OCI-LY7 (cell line): ENCODE results near the gene GALNTL6. TPM values are rescaled to one million over a fixed set of nuclear protein-coding genes. Genes with fewer than 3 reads are reported as not detected.

Experiments
- BruUV-seq: library from RNA; stranded (reverse); fragments of 400-500 nt; replicated peaks from 2 replicates; lab custom pipeline; 2021; lab: Mats Ljungman, UMichigan
- CTCF ChIA-PET: fragments of 300-600 bp; sonication (Branson Sonifier 250); formaldehyde crosslinking; loops from one replicate; lab custom pipeline; 2022; ENCODE audit warnings: antibody characterized with exemption; ENCODE audit not compliant: unreplicated experiment; lab: Charles Lee
- POLR2A ChIA-PET: fragments of 300-600 bp; sonication (Branson Sonifier 250); formaldehyde crosslinking; loops from one replicate; lab custom pipeline; 2022; ENCODE audit warnings: antibody characterized with exemption; lab: Charles Lee
- DNase-seq: peaks from one replicate; pipeline ENCODE4 v3.0.0-alpha.2; 2015; ENCODE audit warnings: low spot score
- H2AFZ ChIP-seq: fragments of 200-600 bp; sonication (generic), shearing (Covaris generic); 2 replicates; pipeline ENCODE4 v1.6.1; 2014; ENCODE audit warnings: mild to moderate bottlenecking, antibody characterized with exemption, low read length, moderate library complexity
- H3K27ac ChIP-seq: fragments of 200-600 bp; sonication (generic); 2 replicates; pipeline ENCODE4 v1.5.1; 2014; ENCODE audit warnings: mixed run types, low read depth, mild to moderate bottlenecking, moderate library complexity, low read length, inconsistent platforms; ENCODE audit not compliant: poor library complexity, severe bottlenecking
- H3K36me3 ChIP-seq: fragments of 200-600 bp; sonication (generic); 2 replicates; pipeline ENCODE4 v1.6.1; 2014; ENCODE audit warnings: mild to moderate bottlenecking, antibody characterized with exemption, low read length, moderate library complexity, mixed read lengths; ENCODE audit not compliant: insufficient read depth
- H3K4me1 ChIP-seq: fragments of 200-600 bp; sonication (generic); 2 replicates; pipeline ENCODE4 v1.5.1; 2014; ENCODE audit warnings: mild to moderate bottlenecking, low read length; ENCODE audit not compliant: insufficient read depth, poor library complexity, severe bottlenecking
- H3K4me2 ChIP-seq: fragments of 200-600 bp; sonication (generic); 2 replicates; pipeline ENCODE4 v1.6.1; 2014; ENCODE audit warnings: mild to moderate bottlenecking, low read length
- H3K4me3 ChIP-seq: fragments of 200-600 bp; sonication (generic); 2 replicates; pipeline ENCODE4 v1.5.1; 2014; ENCODE audit warnings: mild to moderate bottlenecking, low read depth, low read length; ENCODE audit not compliant: poor library complexity, severe bottlenecking
- H3K79me2 ChIP-seq: fragments of 200-600 bp; sonication (generic); 2 replicates; pipeline ENCODE4 v1.6.1; 2016; ENCODE audit warnings: low read depth, mild to moderate bottlenecking, low read length, moderate library complexity, mixed read lengths; ENCODE audit not compliant: insufficient read depth
- H3K9me2 ChIP-seq: fragments of 200-600 bp; sonication (generic); 2 replicates; pipeline ENCODE4 v1.6.1; 2016; ENCODE audit warnings: mild to moderate bottlenecking, low read length, mixed read lengths; ENCODE audit not compliant: insufficient read depth
- H3K9me3 ChIP-seq: fragments of 200-600 bp; sonication (generic); 2 replicates; pipeline ENCODE4 v1.6.1; 2014; ENCODE audit warnings: mild to moderate bottlenecking, mixed run types, low read length, mixed read lengths
- H4K20me1 ChIP-seq: fragments of 200-600 bp; sonication (generic); 2 replicates; pipeline ENCODE4 v1.6.1; 2014; ENCODE audit warnings: mild to moderate bottlenecking, antibody characterized with exemption, low read length, moderate library complexity, mixed read lengths; ENCODE audit not compliant: insufficient read depth
- CTCF ChIP-seq: fragments of 200-600 bp; sonication (generic); conservative IDR thresholded peaks from 2 replicates; pipeline ENCODE4 v1.5.1; 2014; ENCODE audit warnings: mild to moderate bottlenecking, antibody characterized with exemption, low read length, moderate library complexity, mixed read lengths
- EZH2phosphoT487 ChIP-seq: fragments of 200-600 bp; sonication (generic); IDR thresholded peaks from 2 replicates; pipeline ENCODE4 v1.6.1; 2018; ENCODE audit warnings: low read depth, borderline replicate concordance, mild to moderate bottlenecking, mixed run types, antibody characterized with exemption, low read length, moderate library complexity, mixed read lengths
- intact Hi-C: fragments of 100-400 bp; cut with micrococcal nuclease; formaldehyde crosslinking; loops from one replicate; pipeline ENCODE4 v1.10.0; 2022; ENCODE audit not compliant: unreplicated experiment
- total RNA-seq, 2 experiments: library from RNA; depleted of rRNA in 1 of 2; stranded (reverse); fragments of >200 nt in 1 of 2; shearing (Covaris generic) in 1 of 2; gene quantifications; 2 replicates each; pipeline ENCODE4 v1.2.3, GENCODE V29; 2014 to 2022

The GALNTL6 gene
- total RNA-seq, 2 experiments from 2014 or later: not detected

GRCh38 chr4:172543249-172543648 lies 730.0 kb downstream of the GALNTL6 start:
- Histone ChIP-seq H3K4me2 (no peak overlapping the region), H3K9me3 (no peaks in the 10 kb centered on the region), H3K36me3 (no peaks in the 10 kb centered on the region), H3K4me1 (peaks cover 46% of the 10 kb centered on the region), H2AFZ (0 out of 2 replicates have a peak overlapping the region, but pooled peaks have one; percentile 9), H3K79me2 (no peaks in the 10 kb centered on the region), H3K4me3 (no peak overlapping the region), H4K20me1 (no peaks in the 10 kb centered on the region), H3K27ac (no peak overlapping the region), H3K9me2 (no peaks in the 10 kb centered on the region)
- ChIA-PET CTCF (interaction anchor here (0.8 kb wide), 1 partner anchor 27 kb away, joined by 3 read pairs; no protein-coding TSS in a partner anchor), POLR2A (interaction anchor here (1.2 kb wide), 1 partner anchor 9 kb away, joined by 3 read pairs; no protein-coding TSS in a partner anchor)
- intact Hi-C loops: no loop called here
- peak; percentile 17 for DNase-seq
- TF ChIP-seq EZH2phosphoT487: no peak
- TF ChIP-seq CTCF: peak; percentile 73
- BruUV-seq: no TSS peak

- ChIA-PET POLR2A (interaction anchor here (0.6 to 1.0 kb wide), 2 partner anchors 17 to 696 kb away, joined by 3 to 4 read pairs; no protein-coding TSS in a partner anchor), CTCF (no interaction called here)
- H3K4me3 ChIP-seq: peak overlapping the region; percentile 49
- no peaks in the 10 kb centered on the region for H3K79me2 ChIP-seq
- TF ChIP-seq CTCF (no peak), EZH2phosphoT487 (no peak)
- H3K4me1 ChIP-seq: peaks cover 59% of the 10 kb centered on the region
- H3K9me2 ChIP-seq: no peaks in the 10 kb centered on the region
- H3K36me3 ChIP-seq: no peaks in the 10 kb centered on the region
- peak overlapping the region; percentile 83 for H3K27ac ChIP-seq
- peak overlapping the region; percentile 30; the same call in 1 of the 2 replicates for H2AFZ ChIP-seq
- no peaks in the 10 kb centered on the region for H3K9me3 ChIP-seq
- H3K4me2 ChIP-seq: peak overlapping the region; percentile 71
- H4K20me1 ChIP-seq: no peaks in the 10 kb centered on the region
- no TSS peak for BruUV-seq
- intact Hi-C loops: no loop called here
- peak; percentile 87 for DNase-seq
These were observed 733.6 kb downstream of the GALNTL6 start for GRCh38 chr4:172546782-172547181.

- CTCF ChIA-PET: no interaction called here
- POLR2A ChIA-PET: no interaction called here
These were observed 734.5 kb downstream of the GALNTL6 start for GRCh38 chr4:172547724-172548123.

More at GRCh38 chr4:172547724-172548123, 734.5 kb downstream of the GALNTL6 start:
- TF ChIP-seq EZH2phosphoT487 (no peak), CTCF (no peak)
- no TSS peak for BruUV-seq
- peak overlapping the region; percentile 71 for H3K4me2 ChIP-seq
- no peaks in the 10 kb centered on the region for H3K9me2 ChIP-seq
- H3K9me3 ChIP-seq: no peaks in the 10 kb centered on the region
- H2AFZ ChIP-seq: peak overlapping the region; percentile 30; the same call in 1 of the 2 replicates
- H3K79me2 ChIP-seq: no peaks in the 10 kb centered on the region
- H3K4me3 ChIP-seq: no peak overlapping the region
- intact Hi-C loops: no loop called here
- H4K20me1 ChIP-seq: no peaks in the 10 kb centered on the region
- peaks cover 50% of the 10 kb centered on the region for H3K4me1 ChIP-seq
- H3K36me3 ChIP-seq: no peaks in the 10 kb centered on the region
- DNase-seq: peak; percentile 66
- peak overlapping the region; percentile 83 for H3K27ac ChIP-seq
